Loucy (cell line): ENCODE data around the gene SAG.

Experiments
- CTCF ChIP-seq: fragments of 200-600 bp; sonication (generic); conservative IDR thresholded peaks from 2 replicates; pipeline ENCODE4 v1.5.1; 2014; ENCODE audit warnings: mild to moderate bottlenecking, antibody characterized with exemption, low read length
- EZH2phosphoT487 ChIP-seq: fragments of 200-600 bp; IDR thresholded peaks from 2 replicates; pipeline ENCODE4 v1.6.1; 2018; ENCODE audit warnings: antibody characterized with exemption, mild to moderate bottlenecking, moderate library complexity, borderline replicate concordance

- TF ChIP-seq CTCF (no peak), EZH2phosphoT487 (no peak)
Observed at GRCh38 chr2:233287871-233288270, 19.7 kb upstream of the SAG start.
